ENCODE results near the gene GDI2.

DNA sequence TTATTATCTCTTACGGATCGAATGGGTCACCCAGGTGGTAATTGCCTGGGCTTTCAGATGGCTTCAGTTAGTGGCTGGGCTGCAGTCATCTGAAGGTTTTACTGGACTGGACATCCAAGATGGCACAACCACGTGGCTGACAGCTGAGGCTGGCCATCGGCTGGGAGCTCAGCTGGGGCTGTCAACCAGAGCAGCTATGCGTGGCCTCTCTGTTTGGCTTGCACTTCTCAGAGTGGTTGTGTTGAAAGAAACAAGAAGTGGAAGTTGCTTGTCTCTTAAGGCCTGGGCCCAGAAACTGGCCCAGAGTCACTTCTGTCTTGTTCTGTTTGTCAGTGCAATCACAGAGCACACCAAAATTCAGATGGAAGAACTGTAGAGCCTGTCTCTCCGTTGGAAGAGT lies 5.7 kb upstream of the GDI2 start:
- TF ChIP-seq, protein P1, sequence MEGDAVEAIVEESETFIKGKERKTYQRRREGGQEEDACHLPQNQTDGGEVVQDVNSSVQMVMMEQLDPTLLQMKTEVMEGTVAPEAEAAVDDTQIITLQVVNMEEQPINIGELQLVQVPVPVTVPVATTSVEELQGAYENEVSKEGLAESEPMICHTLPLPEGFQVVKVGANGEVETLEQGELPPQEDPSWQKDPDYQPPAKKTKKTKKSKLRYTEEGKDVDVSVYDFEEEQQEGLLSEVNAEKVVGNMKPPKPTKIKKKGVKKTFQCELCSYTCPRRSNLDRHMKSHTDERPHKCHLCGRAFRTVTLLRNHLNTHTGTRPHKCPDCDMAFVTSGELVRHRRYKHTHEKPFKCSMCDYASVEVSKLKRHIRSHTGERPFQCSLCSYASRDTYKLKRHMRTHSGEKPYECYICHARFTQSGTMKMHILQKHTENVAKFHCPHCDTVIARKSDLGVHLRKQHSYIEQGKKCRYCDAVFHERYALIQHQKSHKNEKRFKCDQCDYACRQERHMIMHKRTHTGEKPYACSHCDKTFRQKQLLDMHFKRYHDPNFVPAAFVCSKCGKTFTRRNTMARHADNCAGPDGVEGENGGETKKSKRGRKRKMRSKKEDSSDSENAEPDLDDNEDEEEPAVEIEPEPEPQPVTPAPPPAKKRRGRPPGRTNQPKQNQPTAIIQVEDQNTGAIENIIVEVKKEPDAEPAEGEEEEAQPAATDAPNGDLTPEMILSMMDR (IDR thresholded peaks at IDR 0.05), result no peak
- TF ChIP-seq POLR2A (IDR thresholded peaks at IDR 0.05), result no peak

Measured in body of pancreas (tissue), 4 donors.